Left forelimb (tissue), 1 donor: ENCODE results near the gene FMN2.

ENCODE experiments used
- DNase-seq: peaks from one replicate; pipeline ENCODE4 v3.0.0-alpha.2; 2018; ENCODE audit warnings: low spot score

FMN2 gene

GRCh38 chr1:240492832-240493440 lies 401.3 kb downstream of the FMN2 start:
- no peak for DNase-seq

- DNase-seq: no peak
These were observed 403.9 kb downstream of the FMN2 start for GRCh38 chr1:240495601-240496000.

GRCh38 chr1:240496356-240496755 lies 404.7 kb downstream of the FMN2 start:
- no peak for DNase-seq

GRCh38 chr1:240496941-240497340 lies 405.3 kb downstream of the FMN2 start:
- DNase-seq: no peak

DNA sequence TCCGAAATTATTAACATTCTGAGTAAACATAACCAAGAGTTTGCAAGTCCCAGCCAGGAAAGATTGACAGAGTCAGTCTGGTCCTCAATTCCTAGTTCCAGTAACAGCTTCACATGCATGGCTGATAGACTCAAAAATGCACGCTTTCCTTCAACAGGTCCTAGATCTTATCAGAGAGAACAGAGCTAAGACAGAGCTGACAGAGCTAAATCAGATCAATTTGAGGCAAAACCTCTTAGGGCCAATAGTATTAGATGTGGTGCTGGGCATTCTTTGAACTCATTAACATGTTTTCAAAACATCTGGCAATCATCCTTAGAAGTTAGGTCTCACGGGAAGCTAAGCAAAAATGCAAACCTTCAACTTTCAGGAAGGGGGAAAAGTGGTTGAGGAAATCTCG lies 406.2 kb downstream of the FMN2 start:
- no peak for DNase-seq

GRCh38 chr1:240498335-240498734 lies 406.7 kb downstream of the FMN2 start:
- no peak for DNase-seq

DNA sequence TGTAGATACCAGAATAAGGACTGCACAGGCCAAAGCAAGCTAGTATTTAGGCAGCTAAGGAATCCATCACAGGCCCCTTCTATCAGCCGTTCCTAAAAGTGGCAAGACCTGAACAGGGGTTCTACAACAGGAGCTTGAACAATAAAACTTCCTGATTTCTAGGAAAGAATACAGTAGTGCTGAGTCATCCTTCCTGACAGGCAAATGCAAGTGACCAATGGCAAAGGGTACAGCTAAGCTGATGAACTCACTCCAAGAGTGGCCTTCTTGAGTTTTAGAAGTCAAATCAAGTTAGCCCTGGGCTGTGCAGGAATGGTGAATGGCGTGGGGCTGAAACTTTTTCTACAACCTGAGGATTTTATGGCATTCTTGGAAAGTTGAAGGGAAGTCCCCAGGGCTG lies 407.3 kb downstream of the FMN2 start:
- no peak for DNase-seq

DNA sequence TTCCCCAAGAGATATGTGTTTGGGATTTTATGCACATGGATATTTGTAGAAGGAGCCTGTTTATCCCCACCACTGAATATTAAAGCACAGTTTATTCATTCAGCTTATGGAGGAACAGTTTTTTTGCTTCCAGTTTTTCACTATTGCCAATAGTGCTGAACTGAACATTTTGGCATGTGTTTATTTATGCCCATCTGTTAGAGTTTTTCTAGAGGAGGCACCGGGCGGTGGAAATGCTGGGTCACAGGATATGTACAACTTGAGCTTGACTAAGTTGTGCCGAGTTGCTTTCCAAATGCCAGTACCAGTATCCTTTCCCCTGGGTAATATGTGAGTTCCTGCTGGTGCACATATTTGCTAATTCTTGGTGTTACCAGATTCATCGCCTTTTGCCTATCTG lies 409.0 kb downstream of the FMN2 start:
- no peak for DNase-seq

DNA sequence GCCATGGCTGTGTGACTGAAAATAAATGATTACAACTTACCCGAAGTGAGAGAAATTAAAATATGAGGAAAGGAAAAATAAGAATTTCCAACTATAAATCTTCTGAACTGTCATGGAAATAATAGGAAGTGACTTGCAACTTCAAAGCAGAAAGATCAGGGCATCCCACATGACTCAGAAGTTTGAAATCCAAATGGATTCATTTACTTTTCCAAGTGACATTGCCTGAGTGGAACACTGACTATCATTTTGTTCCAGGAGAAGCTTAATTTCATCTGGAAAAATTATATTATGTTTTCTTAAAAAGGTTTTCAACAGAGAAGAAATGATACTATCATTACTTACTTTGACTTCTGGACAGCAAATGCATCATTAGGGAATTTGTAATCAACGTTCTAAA lies 409.4 kb downstream of the FMN2 start:
- no peak for DNase-seq

DNA sequence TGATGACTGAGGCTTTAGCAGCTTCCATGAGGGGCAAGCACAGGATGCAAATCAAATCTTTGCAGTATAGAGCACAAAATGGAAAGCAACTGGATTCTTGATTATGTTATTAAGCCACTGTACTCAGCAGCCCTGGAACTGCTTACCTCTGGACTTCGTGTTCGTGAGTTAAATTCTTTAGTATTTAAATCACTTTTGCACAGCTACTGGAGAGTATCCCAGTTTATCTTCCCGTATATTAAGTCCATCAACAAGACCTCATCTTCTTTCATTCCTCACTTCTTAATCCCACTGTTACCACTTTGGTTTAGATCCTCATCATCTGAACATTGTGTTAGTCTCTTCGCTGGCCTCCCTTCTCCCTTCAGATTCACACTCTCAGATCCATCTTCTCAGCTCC lies 411.4 kb downstream of the FMN2 start:
- no peak for DNase-seq

DNA sequence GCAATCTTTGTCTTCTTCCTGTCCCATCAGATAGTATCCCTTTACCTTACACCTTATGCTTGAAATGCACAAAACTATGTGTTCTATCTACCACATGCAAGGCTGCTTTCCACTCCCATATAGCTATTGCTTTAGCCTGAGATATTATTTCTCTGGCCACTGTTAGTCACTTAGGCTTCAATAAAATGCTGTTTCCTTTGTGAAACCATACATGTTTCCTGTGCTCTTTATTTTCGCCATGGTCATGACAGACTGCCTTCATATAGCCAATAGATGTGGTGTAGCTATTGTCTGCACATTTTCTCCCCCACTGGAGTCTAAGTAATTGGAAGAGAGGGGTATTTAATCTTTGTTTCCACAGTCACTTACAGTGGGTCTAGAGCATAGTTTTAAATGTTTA lies 411.9 kb downstream of the FMN2 start:
- DNase-seq: no peak

GRCh38 chr1:240506176-240506575 lies 414.5 kb downstream of the FMN2 start:
- no peak for DNase-seq

- DNase-seq: no peak
These were observed 416.5 kb downstream of the FMN2 start for GRCh38 chr1:240508201-240508600.

GRCh38 chr1:240508950-240509349 lies 417.3 kb downstream of the FMN2 start:
- DNase-seq: no peak

GRCh38 chr1:240511789-240512188 lies 420.1 kb downstream of the FMN2 start:
- DNase-seq: no peak

- no peak for DNase-seq
These were observed 423.8 kb downstream of the FMN2 start for GRCh38 chr1:240515505-240515904.

DNA sequence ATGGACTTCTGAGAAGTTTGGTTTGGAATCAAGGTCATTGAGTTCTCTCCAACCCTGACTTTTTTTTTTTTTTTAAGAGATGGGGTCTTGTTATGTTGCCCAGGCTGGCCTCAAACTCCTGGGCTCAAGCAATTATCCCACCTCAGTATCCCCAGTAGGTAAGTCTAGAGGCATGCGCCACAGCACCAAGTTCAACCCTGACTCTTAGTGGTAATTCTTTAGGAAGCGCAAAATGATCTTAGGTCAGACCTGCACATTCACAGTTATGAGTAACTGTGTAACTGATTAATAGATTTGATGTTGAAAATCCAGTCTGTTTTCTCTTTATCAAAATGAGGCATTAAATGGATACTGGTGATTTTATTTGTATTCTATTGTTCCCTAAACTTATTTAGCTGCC lies 424.4 kb downstream of the FMN2 start:
- DNase-seq: no peak

DNA sequence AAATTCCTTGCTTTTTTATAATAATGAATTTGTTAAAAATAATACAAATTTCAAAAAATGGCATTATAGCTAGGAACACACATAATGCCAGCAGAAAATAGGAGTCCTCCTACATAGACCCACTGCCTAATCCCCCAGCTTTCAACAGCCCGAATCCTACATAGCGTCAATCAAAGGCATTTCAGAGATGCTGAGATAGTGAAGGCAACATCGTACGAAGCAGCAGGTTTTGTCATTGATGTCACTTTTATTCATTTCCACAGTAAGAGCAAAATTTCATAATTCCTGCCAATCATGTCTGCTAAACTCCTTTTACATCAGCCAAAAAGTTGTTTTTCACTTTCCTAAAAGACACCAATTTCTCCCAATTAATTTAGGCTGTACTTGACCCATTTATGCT lies 426.2 kb downstream of the FMN2 start:
- DNase-seq: no peak

DNA sequence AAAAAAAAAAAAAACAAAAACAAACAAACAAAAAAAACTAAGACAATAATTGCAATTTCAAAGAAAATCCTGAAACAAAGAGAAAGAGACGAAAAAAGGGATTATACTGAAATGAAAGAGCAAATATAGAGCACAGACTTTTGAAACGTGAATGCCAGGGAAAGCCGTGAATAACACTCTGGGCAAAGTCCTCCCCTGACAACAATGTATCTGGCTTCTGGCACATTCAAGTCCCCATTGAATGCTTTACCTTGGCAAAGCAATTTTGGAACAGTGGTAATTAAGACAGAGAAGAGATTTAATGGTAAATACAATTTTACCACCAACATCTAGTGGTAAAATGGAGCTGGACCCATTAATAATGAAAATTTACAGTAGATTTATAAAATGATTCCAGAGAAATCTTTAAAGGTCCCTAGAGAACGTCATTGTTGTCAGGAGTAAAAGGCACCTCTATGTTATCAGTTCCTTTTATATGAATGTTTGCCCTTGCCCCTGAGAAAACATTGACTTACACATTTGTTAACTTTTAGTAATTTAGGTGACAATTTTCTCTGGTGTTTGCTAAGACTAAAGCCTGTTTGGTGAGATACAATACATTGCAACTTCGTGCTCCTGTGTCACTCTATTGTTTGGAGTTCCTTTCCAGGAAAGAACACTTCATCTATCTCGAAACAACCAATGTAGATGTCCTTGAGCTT lies 430.6 kb downstream of the FMN2 start:
- no peak for DNase-seq

DNA sequence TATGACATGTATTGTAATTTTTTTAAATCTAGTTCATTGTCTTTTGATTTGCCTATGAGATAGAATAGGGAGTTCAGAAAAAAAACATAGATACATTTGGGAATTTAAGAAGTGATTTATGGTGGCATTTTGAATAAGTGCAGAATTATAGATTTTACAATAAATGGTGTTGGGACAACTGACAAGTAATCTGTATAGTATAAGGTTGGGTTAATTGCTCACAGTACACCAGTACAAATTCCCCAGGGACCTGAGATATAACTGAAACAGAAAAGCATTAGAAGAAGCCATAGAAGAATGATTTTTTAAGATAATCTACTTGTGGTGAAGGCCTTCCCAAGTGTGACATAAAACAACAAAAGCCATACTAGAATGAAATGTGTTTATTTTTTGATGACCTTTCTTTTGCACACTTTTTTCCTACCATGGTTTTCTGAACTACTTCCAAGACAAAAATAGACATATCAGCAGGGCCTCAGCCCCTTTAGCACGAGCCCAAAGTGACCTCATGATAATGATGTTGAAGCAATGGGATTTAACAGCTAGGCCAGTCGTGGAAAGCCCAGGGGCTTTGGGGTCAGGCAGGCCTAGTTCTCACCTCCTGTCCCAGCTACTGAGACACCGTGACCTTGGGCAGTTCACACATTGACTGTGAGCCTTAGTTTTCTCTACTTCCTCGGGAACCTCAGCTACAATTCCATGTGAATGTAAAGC lies 432.8 kb downstream of the FMN2 start:
- DNase-seq: no peak
